ENCODE measurements around the gene RET.

- TF ChIP-seq, protein P1, sequence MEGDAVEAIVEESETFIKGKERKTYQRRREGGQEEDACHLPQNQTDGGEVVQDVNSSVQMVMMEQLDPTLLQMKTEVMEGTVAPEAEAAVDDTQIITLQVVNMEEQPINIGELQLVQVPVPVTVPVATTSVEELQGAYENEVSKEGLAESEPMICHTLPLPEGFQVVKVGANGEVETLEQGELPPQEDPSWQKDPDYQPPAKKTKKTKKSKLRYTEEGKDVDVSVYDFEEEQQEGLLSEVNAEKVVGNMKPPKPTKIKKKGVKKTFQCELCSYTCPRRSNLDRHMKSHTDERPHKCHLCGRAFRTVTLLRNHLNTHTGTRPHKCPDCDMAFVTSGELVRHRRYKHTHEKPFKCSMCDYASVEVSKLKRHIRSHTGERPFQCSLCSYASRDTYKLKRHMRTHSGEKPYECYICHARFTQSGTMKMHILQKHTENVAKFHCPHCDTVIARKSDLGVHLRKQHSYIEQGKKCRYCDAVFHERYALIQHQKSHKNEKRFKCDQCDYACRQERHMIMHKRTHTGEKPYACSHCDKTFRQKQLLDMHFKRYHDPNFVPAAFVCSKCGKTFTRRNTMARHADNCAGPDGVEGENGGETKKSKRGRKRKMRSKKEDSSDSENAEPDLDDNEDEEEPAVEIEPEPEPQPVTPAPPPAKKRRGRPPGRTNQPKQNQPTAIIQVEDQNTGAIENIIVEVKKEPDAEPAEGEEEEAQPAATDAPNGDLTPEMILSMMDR (IDR thresholded peaks at IDR 0.05), result no peak
- no peak for TF ChIP-seq POLR2A (IDR thresholded peaks at IDR 0.05)
Observed at GRCh38 chr10:43083764-43084163, 6.9 kb downstream of the RET start.

All from thyroid gland (tissue), 4 donors.